ENCODE data around the gene DCC.

DCC gene

DNA sequence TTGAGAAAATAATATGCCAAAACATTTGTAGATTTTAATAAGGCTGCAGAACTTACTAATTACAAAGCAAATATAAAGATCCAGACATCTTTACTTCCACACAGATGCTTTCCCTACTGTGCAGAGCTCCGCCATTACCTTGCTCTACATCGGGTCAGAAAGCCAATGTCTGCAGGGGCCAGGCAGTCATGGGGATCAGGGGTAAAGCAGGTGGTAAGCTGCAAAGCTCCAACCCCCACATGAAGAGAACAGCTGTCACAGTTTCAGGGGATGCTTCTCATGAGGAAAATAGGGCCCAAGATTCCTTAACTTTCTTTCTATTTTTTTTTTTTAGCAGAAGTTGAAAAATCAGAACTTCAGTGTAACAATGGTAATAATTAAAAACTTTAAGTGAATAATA is 102.7 kb downstream of the DCC start:
- Histone ChIP-seq H3K9ac (no peak overlapping the region), H2AFZ (no peak overlapping the region), H3K4me1 (no peaks in the 10 kb centered on the region), H3K4me2 (ENCODE audit: low read length) (no peak overlapping the region), H3K4me3 (ENCODE audit: low read depth, low read length) (no peak overlapping the region), H3K36me3 (ENCODE audit: control insufficient read depth, insufficient read depth, low read length) (no peaks in the 10 kb centered on the region), H3K79me2 (no peaks in the 10 kb centered on the region), H3K9me3 (ENCODE audit: control insufficient read depth, low read length) (no peaks in the 10 kb centered on the region), H3K27me3 (ENCODE audit: control insufficient read depth, insufficient read depth, low read length) (no peaks in the 10 kb centered on the region), H3K27ac (no peak overlapping the region)
- TF ChIP-seq, protein P1, sequence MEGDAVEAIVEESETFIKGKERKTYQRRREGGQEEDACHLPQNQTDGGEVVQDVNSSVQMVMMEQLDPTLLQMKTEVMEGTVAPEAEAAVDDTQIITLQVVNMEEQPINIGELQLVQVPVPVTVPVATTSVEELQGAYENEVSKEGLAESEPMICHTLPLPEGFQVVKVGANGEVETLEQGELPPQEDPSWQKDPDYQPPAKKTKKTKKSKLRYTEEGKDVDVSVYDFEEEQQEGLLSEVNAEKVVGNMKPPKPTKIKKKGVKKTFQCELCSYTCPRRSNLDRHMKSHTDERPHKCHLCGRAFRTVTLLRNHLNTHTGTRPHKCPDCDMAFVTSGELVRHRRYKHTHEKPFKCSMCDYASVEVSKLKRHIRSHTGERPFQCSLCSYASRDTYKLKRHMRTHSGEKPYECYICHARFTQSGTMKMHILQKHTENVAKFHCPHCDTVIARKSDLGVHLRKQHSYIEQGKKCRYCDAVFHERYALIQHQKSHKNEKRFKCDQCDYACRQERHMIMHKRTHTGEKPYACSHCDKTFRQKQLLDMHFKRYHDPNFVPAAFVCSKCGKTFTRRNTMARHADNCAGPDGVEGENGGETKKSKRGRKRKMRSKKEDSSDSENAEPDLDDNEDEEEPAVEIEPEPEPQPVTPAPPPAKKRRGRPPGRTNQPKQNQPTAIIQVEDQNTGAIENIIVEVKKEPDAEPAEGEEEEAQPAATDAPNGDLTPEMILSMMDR (IDR thresholded peaks at IDR 0.05) = no peak

DNA sequence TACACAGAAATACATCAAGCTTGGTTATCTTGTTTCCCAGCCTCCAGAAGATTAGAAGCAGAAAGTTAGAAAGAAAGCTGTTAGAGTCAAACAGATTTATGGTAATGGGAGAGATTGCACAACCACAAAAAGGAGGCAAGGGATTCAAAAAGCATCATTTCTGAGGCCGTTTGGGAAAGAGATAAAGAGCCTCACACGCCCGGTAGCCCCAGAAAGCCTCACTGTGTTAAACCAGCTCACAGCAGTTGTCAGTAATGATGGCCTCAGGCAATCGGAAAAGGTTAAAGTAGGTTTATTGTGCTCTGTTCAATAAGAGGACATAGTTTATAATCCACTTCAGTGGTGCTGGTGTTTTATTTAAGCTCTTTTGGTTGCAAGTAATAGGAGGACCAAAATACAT is 111.3 kb downstream of the DCC start:
- no peak overlapping the region for H3K4me3 ChIP-seq (ENCODE audit: low read depth, low read length)
- TF ChIP-seq, protein P1 (IDR thresholded peaks at IDR 0.05) = no peak

DNA sequence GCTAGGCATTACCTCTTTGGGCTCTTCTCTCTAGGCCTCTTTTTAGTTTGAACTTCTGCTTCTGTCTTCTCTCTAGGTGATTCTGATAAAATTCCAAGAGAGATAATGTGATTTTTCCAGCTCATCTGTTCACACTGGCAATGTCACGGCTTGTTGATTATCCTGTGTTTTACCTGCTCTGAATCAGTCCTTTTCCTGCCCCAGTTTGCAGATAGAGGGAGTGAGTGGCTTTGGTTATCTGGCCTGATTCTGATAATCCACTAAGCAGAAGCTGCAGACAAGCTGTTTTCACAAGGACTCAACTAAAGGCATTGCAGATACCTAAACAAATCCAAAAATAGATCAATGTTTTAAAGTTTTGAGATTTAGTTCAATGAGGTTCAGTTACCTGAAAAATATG is 111.9 kb downstream of the DCC start:
- no peak overlapping the region for H3K4me2 ChIP-seq (ENCODE audit: low read length)
- H2AFZ ChIP-seq = no peak overlapping the region
- H3K9ac ChIP-seq = no peak overlapping the region
- H3K36me3 ChIP-seq (ENCODE audit: control insufficient read depth, insufficient read depth, low read length) = no peaks in the 10 kb centered on the region
- H3K4me3 ChIP-seq (ENCODE audit: low read depth, low read length) = no peak overlapping the region
- TF ChIP-seq, protein P1 (IDR thresholded peaks at IDR 0.05) = no peak
- no peak overlapping the region for H3K27ac ChIP-seq
- no peaks in the 10 kb centered on the region for H3K27me3 ChIP-seq (ENCODE audit: control insufficient read depth, insufficient read depth, low read length)
- no peaks in the 10 kb centered on the region for H3K4me1 ChIP-seq
- H3K9me3 ChIP-seq (ENCODE audit: control insufficient read depth, low read length) = no peaks in the 10 kb centered on the region
- no peaks in the 10 kb centered on the region for H3K79me2 ChIP-seq

More for the DNA sequence above, 111.3 kb downstream of the DCC start:
- Histone ChIP-seq H3K27me3 (ENCODE audit: control insufficient read depth, insufficient read depth, low read length) (no peaks in the 10 kb centered on the region), H3K9ac (no peak overlapping the region), H3K9me3 (ENCODE audit: control insufficient read depth, low read length) (no peaks in the 10 kb centered on the region), H3K27ac (no peak overlapping the region), H2AFZ (no peak overlapping the region), H3K79me2 (no peaks in the 10 kb centered on the region), H3K4me2 (ENCODE audit: low read length) (no peak overlapping the region), H3K4me1 (no peaks in the 10 kb centered on the region), H3K36me3 (ENCODE audit: control insufficient read depth, insufficient read depth, low read length) (no peaks in the 10 kb centered on the region)

DNA sequence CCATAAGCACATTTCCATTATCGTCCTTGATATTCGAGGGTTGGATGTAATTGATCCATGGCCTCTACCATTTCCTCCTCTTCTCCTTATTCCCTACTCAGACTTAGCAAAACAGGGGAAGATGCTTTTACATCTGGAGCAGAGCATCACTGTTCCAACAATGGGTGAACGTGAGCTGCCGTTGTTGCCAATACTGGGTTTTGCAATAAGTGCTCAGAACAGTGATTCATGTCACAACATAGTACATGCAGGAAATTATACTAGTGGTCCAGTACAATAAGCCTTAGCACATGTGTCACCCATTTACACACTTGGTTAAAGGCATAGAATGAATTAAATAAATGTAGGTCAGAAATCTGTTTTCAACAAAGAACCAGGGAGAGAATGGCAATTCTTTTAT is 112.4 kb downstream of the DCC start:
- Histone ChIP-seq H3K4me1 (no peaks in the 10 kb centered on the region), H3K27ac (no peak overlapping the region), H3K27me3 (ENCODE audit: control insufficient read depth, insufficient read depth, low read length) (no peaks in the 10 kb centered on the region), H3K79me2 (no peaks in the 10 kb centered on the region), H2AFZ (no peak overlapping the region), H3K9me3 (ENCODE audit: control insufficient read depth, low read length) (no peaks in the 10 kb centered on the region), H3K4me3 (ENCODE audit: low read depth, low read length) (no peak overlapping the region), H3K4me2 (ENCODE audit: low read length) (no peak overlapping the region), H3K9ac (no peak overlapping the region), H3K36me3 (ENCODE audit: control insufficient read depth, insufficient read depth, low read length) (no peaks in the 10 kb centered on the region)
- TF ChIP-seq, protein P1 (IDR thresholded peaks at IDR 0.05) = no peak

DNA sequence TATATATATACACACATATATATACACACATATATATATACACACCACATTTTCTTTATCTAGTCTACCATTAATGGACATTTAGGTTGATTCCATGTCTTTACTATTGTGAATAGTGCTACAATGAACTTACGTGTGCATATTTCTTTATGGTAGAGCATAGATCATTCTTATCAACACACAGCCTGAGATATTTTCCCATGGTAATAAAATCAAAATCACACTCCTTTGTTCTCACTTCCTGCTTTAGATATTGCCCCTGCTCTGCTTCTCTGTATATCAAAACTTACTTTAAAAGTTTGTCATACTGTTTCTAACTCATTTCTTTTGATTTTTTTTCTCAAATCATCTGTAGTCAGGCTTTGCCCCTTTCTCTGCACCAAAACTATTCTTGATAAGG is 119.9 kb downstream of the DCC start:
- H3K4me1 ChIP-seq = no peaks in the 10 kb centered on the region
- H3K27ac ChIP-seq = no peak overlapping the region
- H3K27me3 ChIP-seq (ENCODE audit: control insufficient read depth, insufficient read depth, low read length) = no peaks in the 10 kb centered on the region
- no peaks in the 10 kb centered on the region for H3K79me2 ChIP-seq
- H3K4me3 ChIP-seq (ENCODE audit: low read depth, low read length) = no peak overlapping the region
- no peak overlapping the region for H2AFZ ChIP-seq
- TF ChIP-seq, protein P1 (IDR thresholded peaks at IDR 0.05) = no peak
- no peak overlapping the region for H3K9ac ChIP-seq
- H3K9me3 ChIP-seq (ENCODE audit: control insufficient read depth, low read length) = no peaks in the 10 kb centered on the region
- no peak overlapping the region for H3K4me2 ChIP-seq (ENCODE audit: low read length)
- H3K36me3 ChIP-seq (ENCODE audit: control insufficient read depth, insufficient read depth, low read length) = no peaks in the 10 kb centered on the region
